ENCODE results near the gene HLA-B.
"Not testable (repeated sequence)": the region's sequence is repeated elsewhere in the genome, so short reads cannot be mapped to it uniquely, and the experiment has no call there.

HLA-B gene

GRCh38 chr6:31381666-31382065 is 24.7 kb upstream of the HLA-B start:
- DNase-seq, result no peak

- DNase-seq, result no peak
Observed at GRCh38 chr6:31379850-31380249, 22.9 kb upstream of the HLA-B start.

GRCh38 chr6:31378721-31379103 is 21.7 kb upstream of the HLA-B start:
- no peak for DNase-seq

GRCh38 chr6:31378062-31378720 is 21.2 kb upstream of the HLA-B start:
- no peak for DNase-seq

- DNase-seq, result no peak
Observed at GRCh38 chr6:31377029-31377428, 20.1 kb upstream of the HLA-B start.

GRCh38 chr6:31375699-31376098 is 18.7 kb upstream of the HLA-B start:
- DNase-seq, result no peak

GRCh38 chr6:31374118-31374517 is 17.1 kb upstream of the HLA-B start:
- not testable (repeated sequence) for DNase-seq

GRCh38 chr6:31368461-31368860 is 11.5 kb upstream of the HLA-B start:
- no peak for DNase-seq

GRCh38 chr6:31366693-31367470 is 9.9 kb upstream of the HLA-B start:
- DNase-seq, result peak; percentile 93

GRCh38 chr6:31365864-31366263 is 8.9 kb upstream of the HLA-B start:
- no peak for DNase-seq

- no peak for DNase-seq
Observed at GRCh38 chr6:31363811-31364210, 6.8 kb upstream of the HLA-B start.

- no peak for DNase-seq
Observed at GRCh38 chr6:31362751-31363150, 5.8 kb upstream of the HLA-B start.

GRCh38 chr6:31359581-31359980 is 2.6 kb upstream of the HLA-B start:
- DNase-seq, result no peak

GRCh38 chr6:31358302-31358701 is 1.3 kb upstream of the HLA-B start:
- no peak for DNase-seq

- no peak for DNase-seq
Observed at GRCh38 chr6:31357886-31358285, 907 bp upstream of the HLA-B start.

- DNase-seq, result peak; percentile 48
Observed at GRCh38 chr6:31356216-31356945, 598 bp downstream of the HLA-B start.

- no peak for DNase-seq
Observed at GRCh38 chr6:31355583-31355948, 1.4 kb downstream of the HLA-B start.

GRCh38 chr6:31354864-31355582 is 2.0 kb downstream of the HLA-B start:
- no peak for DNase-seq

- DNase-seq, result no peak
Observed at GRCh38 chr6:31354158-31354863, 2.7 kb downstream of the HLA-B start.

- DNase-seq, result no peak
Observed at GRCh38 chr6:31353384-31353945, 3.5 kb downstream of the HLA-B start.

GRCh38 chr6:31352683-31353383 is 4.1 kb downstream of the HLA-B start:
- peak; percentile 39 for DNase-seq

- peak; percentile 11 for DNase-seq
Observed at GRCh38 chr6:31352310-31352682, 4.7 kb downstream of the HLA-B start.
